ENCODE data around the gene HOXB3.

DNA sequence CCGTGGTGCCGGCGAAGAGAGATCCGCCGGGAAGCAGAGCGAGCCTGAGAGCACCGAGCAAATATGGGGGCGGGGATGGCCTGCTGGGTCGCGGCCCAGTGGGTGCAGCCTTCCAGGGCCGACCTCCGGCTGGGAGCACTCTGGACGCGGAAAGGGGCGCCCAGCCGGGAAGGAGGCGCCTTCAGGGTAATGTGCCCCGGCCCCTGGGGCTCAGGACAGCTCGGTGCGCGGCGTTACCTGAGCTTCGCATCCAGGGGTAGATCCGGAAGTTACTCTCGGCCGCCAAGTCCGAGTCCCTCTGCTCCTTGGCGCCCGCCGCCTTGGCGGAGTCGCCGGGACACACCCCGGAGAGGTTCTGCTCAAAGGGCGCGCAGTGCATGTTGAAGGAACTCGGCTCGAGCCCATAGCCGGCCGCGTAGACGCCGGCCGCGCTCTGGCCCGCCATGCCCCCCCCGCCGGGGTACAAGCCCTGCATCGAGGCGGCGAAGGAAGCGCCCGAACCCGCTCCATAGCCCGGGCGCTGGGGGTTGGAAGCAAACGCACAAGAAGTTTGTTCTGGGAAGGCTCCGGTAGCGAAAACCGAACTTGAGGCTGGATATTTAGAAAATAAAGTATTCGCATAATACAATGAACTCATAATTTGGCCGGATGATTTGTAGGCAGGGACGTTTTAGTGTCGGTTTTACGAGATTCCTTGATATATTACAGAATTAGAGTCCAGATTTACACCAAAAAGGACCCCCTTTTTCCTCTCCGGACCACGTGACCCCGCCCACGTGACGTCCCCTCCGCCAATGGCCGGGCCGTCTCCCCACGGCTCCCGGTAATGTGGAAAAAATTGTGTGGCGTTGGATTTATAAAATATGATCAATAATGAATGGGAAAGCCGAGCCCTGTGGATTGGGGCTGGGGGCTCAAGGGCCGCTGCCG, 20.5 kb upstream of the HOXB3 start, which contains the start of gene HOXB7:
- no peak for TF ChIP-seq CTCF (IDR thresholded peaks at IDR 0.05 in 8 of 11, conservative IDR thresholded peaks at IDR 0.05 in 3 of 11)
- TF ChIP-seq POLR2A (IDR thresholded peaks at IDR 0.05), result no peak

Data from spleen (tissue), 7 donors.